ENCODE data around the gene FIGN. TPM values are rescaled to one million over a fixed set of nuclear protein-coding genes. Genes with fewer than 3 reads are reported as not detected.

Gene FIGN
- total and polyA plus RNA-seq, 2 of the 13 experiments (the other 11 are each of a cell fraction or from before 2014, with no cell fraction given): 6.6 to 6.7 TPM

GRCh38 chr2:163664610-163665009 lies 71.2 kb downstream of the FIGN start (continued):
- TF ChIP-seq, protein P1, sequence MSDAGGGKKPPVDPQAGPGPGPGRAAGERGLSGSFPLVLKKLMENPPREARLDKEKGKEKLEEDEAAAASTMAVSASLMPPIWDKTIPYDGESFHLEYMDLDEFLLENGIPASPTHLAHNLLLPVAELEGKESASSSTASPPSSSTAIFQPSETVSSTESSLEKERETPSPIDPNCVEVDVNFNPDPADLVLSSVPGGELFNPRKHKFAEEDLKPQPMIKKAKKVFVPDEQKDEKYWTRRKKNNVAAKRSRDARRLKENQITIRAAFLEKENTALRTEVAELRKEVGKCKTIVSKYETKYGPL (CRISPR knock-in tag; IDR thresholded peaks at IDR 0.05): no peak
- TF ChIP-seq ZNF674 (CRISPR knock-in tag; IDR thresholded peaks at IDR 0.05; ENCODE audit: low read depth): no peak
- TF ChIP-seq EP300 (IDR thresholded peaks at IDR 0.05; ENCODE audit: low read depth in 2 of 2, low read length in 2 of 2): peak in 1 of 2 experiments; percentile 72; a peak in 2 of 4 replicates
- no peak for TF ChIP-seq EP300 (CRISPR knock-in tag; IDR thresholded peaks at IDR 0.05; ENCODE audit: borderline replicate concordance)
- peak; percentile 79 for TF ChIP-seq CEBPG (CRISPR knock-in tag; IDR thresholded peaks at IDR 0.05)
- no peak; the same call in 1 of the 2 replicates for TF ChIP-seq ZSCAN9 (CRISPR knock-in tag; IDR thresholded peaks at IDR 0.05; ENCODE audit: borderline replicate concordance)
- no peak for TF ChIP-seq SPEN (CRISPR knock-in tag; IDR thresholded peaks at IDR 0.05; ENCODE audit: low read depth)
- TF ChIP-seq ZNF878 (CRISPR knock-in tag; IDR thresholded peaks at IDR 0.05): no peak
- peak; percentile 23; the same call in 1 of the 2 replicates for TF ChIP-seq HNF4A (CRISPR knock-in tag; IDR thresholded peaks at IDR 0.05)
- TF ChIP-seq PHF21A (CRISPR knock-in tag; IDR thresholded peaks at IDR 0.05): no peak
- TF ChIP-seq, protein P2, sequence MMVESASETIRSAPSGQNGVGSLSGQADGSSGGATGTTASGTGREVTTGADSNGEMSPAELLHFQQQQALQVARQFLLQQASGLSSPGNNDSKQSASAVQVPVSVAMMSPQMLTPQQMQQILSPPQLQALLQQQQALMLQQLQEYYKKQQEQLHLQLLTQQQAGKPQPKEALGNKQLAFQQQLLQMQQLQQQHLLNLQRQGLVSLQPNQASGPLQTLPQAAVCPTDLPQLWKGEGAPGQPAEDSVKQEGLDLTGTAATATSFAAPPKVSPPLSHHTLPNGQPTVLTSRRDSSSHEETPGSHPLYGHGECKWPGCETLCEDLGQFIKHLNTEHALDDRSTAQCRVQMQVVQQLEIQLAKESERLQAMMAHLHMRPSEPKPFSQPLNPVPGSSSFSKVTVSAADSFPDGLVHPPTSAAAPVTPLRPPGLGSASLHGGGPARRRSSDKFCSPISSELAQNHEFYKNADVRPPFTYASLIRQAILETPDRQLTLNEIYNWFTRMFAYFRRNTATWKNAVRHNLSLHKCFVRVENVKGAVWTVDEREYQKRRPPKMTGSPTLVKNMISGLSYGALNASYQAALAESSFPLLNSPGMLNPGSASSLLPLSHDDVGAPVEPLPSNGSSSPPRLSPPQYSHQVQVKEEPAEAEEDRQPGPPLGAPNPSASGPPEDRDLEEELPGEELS (CRISPR knock-in tag; IDR thresholded peaks at IDR 0.05): peak; percentile 87
- no peak for TF ChIP-seq ZNF780A (CRISPR knock-in tag; IDR thresholded peaks at IDR 0.05)
- no peak for TF ChIP-seq SOX6 (IDR thresholded peaks at IDR 0.05)
- peak; percentile 54; the same call in 1 of the 2 replicates for TF ChIP-seq SOX6 (CRISPR knock-in tag; IDR thresholded peaks at IDR 0.05)
- no peak for TF ChIP-seq ZNF234 (CRISPR knock-in tag; conservative IDR thresholded peaks at IDR 0.05)
- TF ChIP-seq ZHX1 (CRISPR knock-in tag; IDR thresholded peaks at IDR 0.05; ENCODE audit: low read depth): no peak
- TF ChIP-seq, protein P3, sequence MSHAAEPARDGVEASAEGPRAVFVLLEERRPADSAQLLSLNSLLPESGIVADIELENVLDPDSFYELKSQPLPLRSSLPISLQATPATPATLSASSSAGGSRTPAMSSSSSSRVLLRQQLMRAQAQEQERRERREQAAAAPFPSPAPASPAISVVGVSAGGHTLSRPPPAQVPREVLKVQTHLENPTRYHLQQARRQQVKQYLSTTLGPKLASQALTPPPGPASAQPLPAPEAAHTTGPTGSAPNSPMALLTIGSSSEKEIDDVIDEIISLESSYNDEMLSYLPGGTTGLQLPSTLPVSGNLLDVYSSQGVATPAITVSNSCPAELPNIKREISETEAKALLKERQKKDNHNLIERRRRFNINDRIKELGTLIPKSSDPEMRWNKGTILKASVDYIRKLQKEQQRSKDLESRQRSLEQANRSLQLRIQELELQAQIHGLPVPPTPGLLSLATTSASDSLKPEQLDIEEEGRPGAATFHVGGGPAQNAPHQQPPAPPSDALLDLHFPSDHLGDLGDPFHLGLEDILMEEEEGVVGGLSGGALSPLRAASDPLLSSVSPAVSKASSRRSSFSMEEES (CRISPR knock-in tag; IDR thresholded peaks at IDR 0.05): no peak
- no peak for TF ChIP-seq CSRNP2 (CRISPR knock-in tag; conservative IDR thresholded peaks at IDR 0.05; ENCODE audit: low read depth)
- TF ChIP-seq STAT5B (CRISPR knock-in tag; IDR thresholded peaks at IDR 0.05): no peak

All from HepG2 (cell line).